ENCODE measurements around the gene ANKS6. TPM values are rescaled to one million over a fixed set of nuclear protein-coding genes. Genes with fewer than 3 reads are reported as not detected.

The ANKS6 gene
- total RNA-seq, 1 experiment from 2014 or later, result 46.3 TPM

DNA sequence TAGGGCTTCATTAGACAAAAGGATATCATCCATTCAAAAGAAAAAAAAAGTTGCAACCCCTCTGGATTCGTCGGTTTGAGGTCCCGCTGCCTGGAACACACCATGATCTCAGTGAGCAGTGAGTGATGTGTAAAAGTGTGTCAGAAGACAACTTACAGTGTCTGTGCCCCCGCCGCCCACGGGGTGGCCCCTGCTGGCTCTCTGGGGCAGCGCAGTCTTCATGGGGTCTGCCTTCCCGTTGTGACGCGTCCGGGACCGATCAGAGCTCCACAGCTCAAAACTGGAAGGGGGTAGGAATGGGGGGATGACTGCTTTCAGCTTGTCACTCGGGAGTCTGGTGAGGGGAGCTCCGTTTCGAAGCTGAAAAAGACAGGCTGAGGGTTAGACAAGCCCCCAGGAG, 22.6 kb downstream of the ANKS6 start:
- Histone ChIP-seq H2AFZ (ENCODE audit: low read length) (no peak overlapping the region), H4K91ac (ENCODE audit: insufficient read length, low read depth, low read length) (no peak overlapping the region), H2BK5ac (ENCODE audit: insufficient read length, low read length) (no peak overlapping the region), H2AK5ac (ENCODE audit: insufficient read length, low read length) (no peak overlapping the region), H3K9ac (ENCODE audit: extremely low read depth, insufficient read length, low read length) (no peak overlapping the region), H3K23ac (ENCODE audit: insufficient read length, low read depth, low read length) (no peak overlapping the region), H3K4me2 (ENCODE audit: insufficient read depth, insufficient read length, low read length) (no peak overlapping the region), H3K4ac (ENCODE audit: low read depth, low read length) (no peak overlapping the region), H3K4me1 (ENCODE audit: insufficient read depth, low read length) (no peaks in the 10 kb centered on the region), H3K23me2 (ENCODE audit: insufficient read length, low read depth, low read length, poor library complexity, severe bottlenecking) (no peaks in the 10 kb centered on the region), H2BK12ac (ENCODE audit: insufficient read length, low read depth, low read length) (no peak overlapping the region), H3K27me3 (ENCODE audit: insufficient read depth, low read length) (no peaks in the 10 kb centered on the region), H3K18ac (ENCODE audit: insufficient read length, low read depth, low read length) (no peak overlapping the region), H3K27ac (ENCODE audit: insufficient read length, low read depth, low read length) (no peak overlapping the region), H3K14ac (ENCODE audit: insufficient read depth, low read length) (no peak overlapping the region), H4K20me1 (ENCODE audit: control insufficient read depth, insufficient read depth, insufficient read length) (no peaks in the 10 kb centered on the region), H4K5ac (ENCODE audit: insufficient read length, low read depth, low read length) (no peak overlapping the region), H3K9me3 (ENCODE audit: control insufficient read depth, low read depth, low read length) (no peaks in the 10 kb centered on the region), H2BK120ac (ENCODE audit: low read depth, low read length, poor library complexity, severe bottlenecking) (no peak overlapping the region), H3K79me1 (ENCODE audit: insufficient read depth, low read depth, low read length, poor library complexity, severe bottlenecking) (no peaks in the 10 kb centered on the region), H3T11ph (ENCODE audit: low read length) (no peak overlapping the region), H2BK15ac (ENCODE audit: low read depth, low read length) (no peak overlapping the region), H4K8ac (replicated peaks; ENCODE audit: insufficient read length, low read depth, low read length) (no peak overlapping the region), H3K79me2 (ENCODE audit: insufficient read depth, low read length) (no peaks in the 10 kb centered on the region), H2BK20ac (ENCODE audit: low read depth, low read length, poor library complexity, severe bottlenecking) (no peak overlapping the region), H3K56ac (ENCODE audit: insufficient read length, low read depth, low read length) (no peak overlapping the region)
- no peaks in the 10 kb centered on the region; a peak in 1 of 4 replicates for H3K4me1 Mint-ChIP-seq
- H3K36me3 Mint-ChIP-seq (ENCODE audit: insufficient read depth in 1 of 3, low read depth in 3 of 3), result peaks cover 30 to 70% (median 66%) of the 10 kb centered on the region in 3 experiments
- no peak for DNase-seq
- no peaks in the 10 kb centered on the region; a peak in 1 of 5 replicates for H3K9me3 Mint-ChIP-seq
- no peak overlapping the region for H3K4me3 Mint-ChIP-seq
- peak overlapping the region in 2 of 3 experiments; percentile 18 to 82; a peak in 1 of 7 replicates for H3K27ac Mint-ChIP-seq
- TF ChIP-seq, protein P1, sequence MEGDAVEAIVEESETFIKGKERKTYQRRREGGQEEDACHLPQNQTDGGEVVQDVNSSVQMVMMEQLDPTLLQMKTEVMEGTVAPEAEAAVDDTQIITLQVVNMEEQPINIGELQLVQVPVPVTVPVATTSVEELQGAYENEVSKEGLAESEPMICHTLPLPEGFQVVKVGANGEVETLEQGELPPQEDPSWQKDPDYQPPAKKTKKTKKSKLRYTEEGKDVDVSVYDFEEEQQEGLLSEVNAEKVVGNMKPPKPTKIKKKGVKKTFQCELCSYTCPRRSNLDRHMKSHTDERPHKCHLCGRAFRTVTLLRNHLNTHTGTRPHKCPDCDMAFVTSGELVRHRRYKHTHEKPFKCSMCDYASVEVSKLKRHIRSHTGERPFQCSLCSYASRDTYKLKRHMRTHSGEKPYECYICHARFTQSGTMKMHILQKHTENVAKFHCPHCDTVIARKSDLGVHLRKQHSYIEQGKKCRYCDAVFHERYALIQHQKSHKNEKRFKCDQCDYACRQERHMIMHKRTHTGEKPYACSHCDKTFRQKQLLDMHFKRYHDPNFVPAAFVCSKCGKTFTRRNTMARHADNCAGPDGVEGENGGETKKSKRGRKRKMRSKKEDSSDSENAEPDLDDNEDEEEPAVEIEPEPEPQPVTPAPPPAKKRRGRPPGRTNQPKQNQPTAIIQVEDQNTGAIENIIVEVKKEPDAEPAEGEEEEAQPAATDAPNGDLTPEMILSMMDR (conservative IDR thresholded peaks at IDR 0.05), result peak; percentile 30; the same call in 2 of the 3 replicates
- H3K27me3 Mint-ChIP-seq (ENCODE audit: low read depth), result no peaks in the 10 kb centered on the region
- WGBS (ENCODE audit: extremely low coverage, insufficient read length, low lambda C conversion rate), result no CpG with 5 or more reads among the region's 15 CpGs
